HEK293T (cell line): ENCODE measurements around the gene SSR2.

ENCODE experiments used
- ARNT ChIP-seq: fragments of 450-650 bp; IDR thresholded peaks from 2 replicates; pipeline ENCODE4 v1.6.1; 2017; ENCODE audit warnings: mild to moderate bottlenecking
- BHLHE40 ChIP-seq: fragments of 450-650 bp; IDR thresholded peaks from 2 replicates; pipeline ENCODE4 v1.6.1; 2016; ENCODE audit warnings: mild to moderate bottlenecking, moderate library complexity, borderline replicate concordance
- ELF4 ChIP-seq: fragments of 450-650 bp; IDR thresholded peaks from 2 replicates; pipeline ENCODE4 v1.6.1; 2017; ENCODE audit warnings: antibody characterized with exemption
- FOXA1 ChIP-seq: fragments of 450-650 bp; IDR thresholded peaks from 2 replicates; pipeline ENCODE4 v1.6.1; 2016; ENCODE audit warnings: mild to moderate bottlenecking
- FOXK2 ChIP-seq: fragments of 450-650 bp; IDR thresholded peaks from 2 replicates; pipeline ENCODE4 v1.6.1; 2016; ENCODE audit warnings: mild to moderate bottlenecking
- FOXM1 ChIP-seq: fragments of 450-650 bp; IDR thresholded peaks from 2 replicates; pipeline ENCODE4 v1.6.1; 2017; ENCODE audit warnings: mild to moderate bottlenecking, borderline replicate concordance
- HDGF ChIP-seq: fragments of 450-650 bp; IDR thresholded peaks from 2 replicates; pipeline ENCODE4 v1.6.1; 2017; ENCODE audit warnings: antibody characterized with exemption, borderline replicate concordance
- L3MBTL2 ChIP-seq: fragments of 450-650 bp; conservative IDR thresholded peaks from 2 replicates; pipeline ENCODE4 v1.6.1; 2016; ENCODE audit warnings: mild to moderate bottlenecking
- NFRKB ChIP-seq: fragments of 450-650 bp; IDR thresholded peaks from 2 replicates; pipeline ENCODE4 v1.6.1; 2016; ENCODE audit warnings: mild to moderate bottlenecking, moderate library complexity
- PKNOX1 ChIP-seq: fragments of 450-650 bp; IDR thresholded peaks from 2 replicates; pipeline ENCODE4 v1.6.1; 2016
- SP1 ChIP-seq: fragments of 450-650 bp; IDR thresholded peaks from 2 replicates; pipeline ENCODE4 v1.6.1; 2017
- SUZ12 ChIP-seq: fragments of 450-650 bp; IDR thresholded peaks from 2 replicates; pipeline ENCODE4 v1.6.1; 2016; ENCODE audit warnings: mild to moderate bottlenecking
- TARDBP ChIP-seq: fragments of 450-650 bp; IDR thresholded peaks from 2 replicates; pipeline ENCODE4 v1.6.1; 2016

- TF ChIP-seq L3MBTL2 = no peak
- no peak for TF ChIP-seq FOXM1
- no peak for TF ChIP-seq SUZ12
- TF ChIP-seq HDGF = no peak
- TF ChIP-seq BHLHE40 = no peak
- TF ChIP-seq PKNOX1 = no peak
- TF ChIP-seq SP1 = no peak
- TF ChIP-seq ELF4 = no peak
- TF ChIP-seq TARDBP = no peak
- no peak for TF ChIP-seq NFRKB
- TF ChIP-seq FOXA1 = no peak
- TF ChIP-seq ARNT = no peak
- TF ChIP-seq FOXK2 = no peak
Measured at GRCh38 chr1:155976062-155976912, 44.5 kb downstream of the SSR2 start.
